Measurements from ENCODE around the gene SLC13A2.

SLC13A2 gene

GRCh38 chr17:28540231-28540630 lies 66.8 kb downstream of the SLC13A2 start:
- no peak for DNase-seq

- DNase-seq = no peak
Observed at GRCh38 chr17:28541439-28541838, 68.0 kb downstream of the SLC13A2 start.

- DNase-seq = no peak
Observed at GRCh38 chr17:28544402-28545140, 71.1 kb downstream of the SLC13A2 start.

- no peak for DNase-seq
Observed at GRCh38 chr17:28545141-28545503, 71.7 kb downstream of the SLC13A2 start.

- DNase-seq = peak in 1 of 2 experiments; percentile 28
Observed at GRCh38 chr17:28545787-28546415, 72.5 kb downstream of the SLC13A2 start.

GRCh38 chr17:28547096-28547622 lies 73.7 kb downstream of the SLC13A2 start:
- DNase-seq = no peak

All from NCI-H524 (cell line).